HUES64 (cell line): Measurements from ENCODE around the gene DUSP14. TPM values are rescaled to one million over a fixed set of nuclear protein-coding genes. Genes with fewer than 3 reads are reported as not detected.
A peak's percentile ranks its signal among the peaks of the same experiment; 100 is the strongest.
"Not testable (repeated sequence)": the region's sequence is repeated elsewhere in the genome, so short reads cannot be mapped to it uniquely, and the experiment has no call there.

Source experiments
- H3K27ac ChIP-seq: 2 replicates; pipeline ENCODE4 v1.7.0; 2013; ENCODE audit warnings: low read depth, low read length, inconsistent platforms
- H3K27me3 ChIP-seq: 2 replicates; pipeline ENCODE4 v1.6.1; 2013; ENCODE audit warnings: mild to moderate bottlenecking, low read length; ENCODE audit not compliant: insufficient read depth
- H3K36me3 ChIP-seq: 2 replicates; pipeline ENCODE4 v1.6.1; 2013; ENCODE audit warnings: mild to moderate bottlenecking, low read length; ENCODE audit not compliant: insufficient read depth
- H3K4me1 ChIP-seq: 2 replicates; pipeline ENCODE4 v1.6.1; 2013; ENCODE audit warnings: mild to moderate bottlenecking, low read length, moderate library complexity; ENCODE audit not compliant: insufficient read depth
- H3K4me3 ChIP-seq: 2 replicates; pipeline ENCODE4 v1.5.1; 2013; ENCODE audit warnings: mild to moderate bottlenecking, low read length, moderate library complexity
- H3K9ac ChIP-seq: 2 replicates; pipeline ENCODE4 v1.6.1; 2013; ENCODE audit warnings: mild to moderate bottlenecking, low read depth, low read length
- H3K9me3 ChIP-seq: 2 replicates; pipeline ENCODE4 v1.6.1; 2013; ENCODE audit warnings: low read depth, low read length; ENCODE audit not compliant: insufficient read depth
- WGBS: fragments of 150-250, 120-280 bp; methylation state at CpG from one replicate; pipeline ENCODE4 v1.1.7; 2013; ENCODE audit warnings: missing lambda C conversion rate; 5-methylcytosine and 5-hydroxymethylcytosine counted together
- polyA plus RNA-seq, 2 experiments: library from polyadenylated mRNA; stranded (reverse); fragments of 50-300 nt; gene quantifications; one replicate each; pipeline ENCODE4 v1.2.3, GENCODE V29; 2013

Gene DUSP14, protein sequence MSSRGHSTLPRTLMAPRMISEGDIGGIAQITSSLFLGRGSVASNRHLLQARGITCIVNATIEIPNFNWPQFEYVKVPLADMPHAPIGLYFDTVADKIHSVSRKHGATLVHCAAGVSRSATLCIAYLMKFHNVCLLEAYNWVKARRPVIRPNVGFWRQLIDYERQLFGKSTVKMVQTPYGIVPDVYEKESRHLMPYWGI
- polyA plus RNA-seq (2013, experiment 1 of 2): 16.7 TPM
- polyA plus RNA-seq (2013, experiment 2 of 2): 18.6 TPM

DNA sequence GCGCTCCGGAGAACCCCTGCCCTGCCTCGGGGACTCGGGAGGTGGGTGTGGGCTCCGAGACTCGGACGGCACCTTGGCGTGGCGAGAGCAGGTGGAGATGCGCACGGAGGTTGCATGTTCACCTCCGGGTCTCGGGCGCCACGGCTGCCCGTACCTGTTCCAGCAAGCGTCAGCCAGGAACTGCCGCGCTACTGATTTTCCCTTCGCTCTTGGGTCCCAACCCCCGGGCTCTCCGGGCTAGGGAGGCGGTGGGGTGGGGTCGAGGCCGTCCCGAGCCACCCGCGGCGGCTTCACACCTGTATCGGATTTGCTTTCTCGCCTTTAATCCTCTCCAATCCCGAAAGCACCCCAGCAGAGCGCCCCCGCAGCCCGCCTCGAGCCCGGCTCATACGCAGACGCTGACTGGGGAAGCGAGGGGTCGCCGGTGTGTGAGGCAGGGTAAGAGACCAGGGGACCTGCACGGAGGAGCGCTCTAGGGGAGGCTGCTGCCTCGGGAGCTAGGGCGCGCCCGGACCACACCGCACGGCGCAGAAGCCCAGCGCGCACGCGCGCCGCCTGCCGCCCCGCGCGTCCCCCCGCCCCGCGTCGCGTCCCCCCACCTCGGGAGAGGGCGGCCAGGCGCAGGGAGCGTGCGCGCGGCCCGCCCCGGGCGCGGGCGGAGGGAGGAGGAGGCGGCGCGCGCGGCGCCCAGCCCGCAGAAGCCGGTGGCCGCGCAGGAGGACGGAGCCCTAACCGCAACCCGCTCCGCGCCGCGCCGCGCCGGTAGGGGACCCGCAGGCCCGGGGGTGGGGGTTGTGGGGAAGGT, at the start of gene DUSP14:
Gene DUSP14 (plus strand): TSS at position 695 of the 805 bp plus-strand sequence. CDS start 22,382 bp downstream, outside the sequence.
- Histone ChIP-seq H3K4me3 (peak within 1 kb of the TSS; percentile 65), H3K36me3 (no peaks in the 10 kb centered on the region), H3K27ac (peak within 1 kb of the TSS; percentile 72), H3K9ac (peak within 1 kb of the TSS; percentile 67), H3K4me1 (peaks cover 33% of the 10 kb centered on the region), H3K27me3 (peaks cover 6% of the 10 kb centered on the region), H3K9me3 (no peaks in the 10 kb centered on the region)
- WGBS: under 1% methylated on average over 89 of the region's 100 CpGs

DNA sequence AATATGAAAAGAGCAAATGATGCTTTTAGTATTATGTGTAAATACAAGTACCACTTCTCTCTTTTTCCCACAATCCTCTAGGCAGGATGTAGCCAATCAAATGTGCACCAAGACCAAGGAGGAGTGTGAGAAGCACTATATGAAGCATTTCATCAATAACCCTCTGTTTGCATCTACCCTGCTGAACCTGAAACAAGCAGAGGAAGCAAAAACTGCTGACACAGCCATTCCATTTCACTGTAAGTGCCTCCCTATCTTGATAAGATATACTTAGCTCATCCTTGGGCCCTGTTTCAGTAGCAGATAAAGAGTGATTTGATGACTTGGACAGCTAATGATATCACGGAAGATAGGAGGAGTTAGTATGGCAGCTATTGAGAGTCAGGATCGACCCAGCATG, 49.3 kb upstream of the DUSP14 start:
- WGBS: 94% methylated on average over 2 of the region's 2 CpGs
- H3K27me3 ChIP-seq: no peaks in the 10 kb centered on the region
- H3K27ac ChIP-seq: no peak overlapping the region
- no peak overlapping the region for H3K9ac ChIP-seq
- no peak overlapping the region for H3K4me3 ChIP-seq
- no peaks in the 10 kb centered on the region; the same call in 1 of the 2 replicates for H3K4me1 ChIP-seq
- H3K9me3 ChIP-seq: no peaks in the 10 kb centered on the region
- H3K36me3 ChIP-seq: peaks cover 72% of the 10 kb centered on the region

DNA sequence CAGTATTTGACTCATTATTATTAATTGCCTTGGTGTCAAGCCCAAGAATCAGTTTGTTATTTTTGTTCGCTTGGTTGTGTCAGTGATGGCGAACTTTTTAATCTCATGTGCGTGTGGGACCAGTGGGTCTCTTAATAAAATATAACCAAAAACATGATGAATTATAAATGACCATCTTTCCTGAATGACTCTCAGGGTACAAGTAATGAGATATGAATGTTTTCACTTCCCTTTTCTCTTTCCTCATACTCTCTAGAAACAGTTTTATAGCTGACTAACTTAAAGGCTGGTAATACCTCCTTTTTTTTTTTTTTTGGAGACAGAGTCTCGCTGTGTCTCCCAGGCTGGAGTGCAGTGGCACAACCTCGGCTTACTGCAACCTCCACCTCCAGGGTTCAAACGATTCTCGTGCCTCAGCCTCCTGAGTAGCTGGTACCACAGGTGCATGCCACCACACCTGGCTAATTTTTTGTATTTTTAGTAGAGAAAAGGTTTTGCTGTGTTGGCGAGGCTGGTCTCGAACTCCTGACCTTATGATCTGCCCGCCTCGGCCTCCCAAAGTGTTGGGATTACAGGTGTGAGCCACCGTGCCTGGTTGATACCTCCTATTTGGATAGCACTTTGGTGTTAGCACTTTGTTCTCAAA, 48.2 kb upstream of the DUSP14 start:
- not testable (repeated sequence) for H3K9me3 ChIP-seq, H3K4me1 ChIP-seq, H3K4me3 ChIP-seq, H3K27me3 ChIP-seq, H3K27ac ChIP-seq, H3K9ac ChIP-seq
- peaks cover 68% of the 10 kb centered on the region for H3K36me3 ChIP-seq
- WGBS: 95% methylated on average over 9 of the region's 12 CpGs

DNA sequence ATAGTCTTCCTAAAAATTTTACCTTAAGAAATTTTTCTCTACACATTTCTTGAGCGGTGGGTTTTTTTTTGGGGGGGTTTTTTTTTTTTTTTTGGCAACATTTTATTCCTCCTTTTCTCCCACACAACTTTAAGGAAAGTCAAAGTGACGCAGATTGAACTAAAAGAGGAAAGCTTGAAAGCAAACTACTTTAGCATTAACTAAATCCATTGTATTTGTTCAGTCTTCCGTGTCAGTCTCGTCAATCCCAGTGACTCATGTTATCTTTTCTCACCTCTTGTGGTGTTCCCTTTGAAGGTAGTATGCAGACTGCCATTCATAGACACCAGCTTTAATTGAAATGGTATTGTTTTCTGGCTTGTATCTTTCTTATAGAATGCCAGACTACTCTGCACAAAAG, 43.7 kb upstream of the DUSP14 start:
- H3K36me3 ChIP-seq: peaks cover 51% of the 10 kb centered on the region
- no peak overlapping the region for H3K4me3 ChIP-seq
- H3K4me1 ChIP-seq: peaks cover 10% of the 10 kb centered on the region; the same call in 1 of the 2 replicates
- no peaks in the 10 kb centered on the region for H3K27me3 ChIP-seq
- no peak overlapping the region for H3K9ac ChIP-seq
- 86% methylated on average over 3 of the region's 4 CpGs for WGBS
- H3K9me3 ChIP-seq: no peaks in the 10 kb centered on the region
- no peak overlapping the region for H3K27ac ChIP-seq

DNA sequence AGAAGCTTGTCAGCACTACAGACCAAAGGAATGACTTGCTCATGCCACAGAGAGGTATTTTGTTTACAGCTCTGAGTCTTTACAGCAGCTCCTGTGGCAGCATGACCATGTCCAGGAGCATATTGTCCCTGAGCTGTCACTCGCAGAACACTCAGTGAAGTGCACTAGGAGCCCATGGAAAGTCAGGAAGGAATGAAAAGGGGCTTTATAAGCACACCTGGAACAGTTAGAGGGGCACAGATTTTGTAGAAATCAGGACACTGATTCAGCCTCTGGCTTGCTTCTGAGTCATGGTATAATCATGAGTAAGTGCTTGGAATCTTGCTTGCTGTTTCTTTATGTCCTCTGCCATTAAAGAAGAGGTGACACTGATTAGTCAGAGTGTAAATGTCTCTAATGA, 42.0 kb upstream of the DUSP14 start:
- no peak overlapping the region for H3K27ac ChIP-seq
- no peak overlapping the region for H3K9ac ChIP-seq
- no peaks in the 10 kb centered on the region for H3K9me3 ChIP-seq
- WGBS: 93% methylated on average over 1 of the region's 1 CpG
- peaks cover 36% of the 10 kb centered on the region for H3K36me3 ChIP-seq
- H3K4me1 ChIP-seq: peaks cover 10% of the 10 kb centered on the region; the same call in 1 of the 2 replicates
- H3K27me3 ChIP-seq: no peaks in the 10 kb centered on the region
- no peak overlapping the region for H3K4me3 ChIP-seq

DNA sequence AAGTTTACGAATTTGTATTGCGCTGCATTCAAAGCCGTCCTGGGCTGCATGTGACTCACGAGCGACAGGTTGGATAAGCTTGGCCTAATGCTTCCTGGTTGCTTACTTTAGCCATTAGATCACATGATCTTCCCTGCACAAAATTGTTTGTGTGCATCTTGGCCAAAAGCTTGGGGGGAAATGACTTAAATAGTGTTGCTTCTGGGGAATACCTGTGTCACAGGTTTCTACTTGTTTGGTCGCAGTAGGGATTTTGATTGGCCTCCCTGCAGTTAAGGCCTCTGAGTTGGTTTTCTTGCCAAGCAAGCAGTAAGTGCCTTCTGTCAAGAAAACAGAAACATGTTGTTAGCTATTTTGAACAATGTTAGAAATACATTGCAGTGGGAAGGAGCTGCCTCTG, 39.6 kb upstream of the DUSP14 start:
- H3K27ac ChIP-seq: no peak overlapping the region
- no peaks in the 10 kb centered on the region for H3K27me3 ChIP-seq
- H3K4me1 ChIP-seq: peaks cover 16% of the 10 kb centered on the region
- WGBS: 93% methylated on average over 6 of the region's 6 CpGs
- no peak overlapping the region for H3K4me3 ChIP-seq
- no peaks in the 10 kb centered on the region for H3K9me3 ChIP-seq
- H3K9ac ChIP-seq: no peak overlapping the region
- peaks cover 11% of the 10 kb centered on the region; the same call in 1 of the 2 replicates for H3K36me3 ChIP-seq

DNA sequence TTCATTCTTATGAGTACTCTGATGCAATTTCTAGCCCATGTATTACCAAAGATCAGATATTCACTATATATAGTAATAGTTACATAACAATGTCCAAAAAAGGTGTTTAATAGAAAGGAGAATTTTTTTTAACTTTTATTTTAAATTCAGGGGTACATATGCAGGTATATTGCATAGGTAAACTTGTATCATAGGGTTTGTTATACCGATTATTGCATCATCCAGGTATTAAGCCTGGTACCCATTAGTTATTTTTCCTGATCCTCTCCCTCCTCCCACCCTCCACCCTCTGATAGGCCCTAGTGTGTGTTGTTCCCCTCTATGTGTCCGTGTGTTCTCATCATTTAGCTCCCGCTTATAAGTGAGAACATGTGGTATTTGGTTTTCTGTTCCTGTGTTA, 31.9 kb upstream of the DUSP14 start:
- H3K9me3 ChIP-seq, H3K4me1 ChIP-seq, H3K27ac ChIP-seq, H3K4me3 ChIP-seq, H3K36me3 ChIP-seq, H3K9ac ChIP-seq, H3K27me3 ChIP-seq: not testable (repeated sequence)
- 63% methylated on average over 3 of the region's 3 CpGs for WGBS

DNA sequence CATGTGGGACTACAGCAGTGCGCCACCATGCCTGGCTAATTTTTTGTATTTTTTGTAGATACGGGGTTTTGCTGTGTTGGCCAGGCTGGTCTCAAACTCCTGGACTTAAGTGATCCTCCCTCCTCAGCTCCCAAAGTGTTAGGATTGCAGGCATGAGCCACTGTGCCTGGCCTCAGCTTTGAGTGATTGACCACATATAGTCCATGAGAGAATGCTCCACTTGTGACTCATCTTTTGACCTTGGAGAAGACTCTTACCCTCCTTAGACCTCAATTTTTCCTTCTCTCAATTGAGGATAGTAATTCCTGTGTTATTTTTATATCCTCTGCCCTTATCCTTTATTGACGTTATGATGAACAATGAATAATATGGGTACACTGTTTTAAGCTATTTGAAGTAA, 30.9 kb upstream of the DUSP14 start:
- Histone ChIP-seq H3K9ac (no peak overlapping the region), H3K27me3 (no peaks in the 10 kb centered on the region), H3K4me3 (no peak overlapping the region), H3K4me1 (peaks cover 6% of the 10 kb centered on the region; the same call in 1 of the 2 replicates), H3K36me3 (peaks cover 5% of the 10 kb centered on the region; the same call in 1 of the 2 replicates), H3K27ac (no peak overlapping the region), H3K9me3 (no peaks in the 10 kb centered on the region)
- WGBS: 97% methylated on average over 3 of the region's 3 CpGs

DNA sequence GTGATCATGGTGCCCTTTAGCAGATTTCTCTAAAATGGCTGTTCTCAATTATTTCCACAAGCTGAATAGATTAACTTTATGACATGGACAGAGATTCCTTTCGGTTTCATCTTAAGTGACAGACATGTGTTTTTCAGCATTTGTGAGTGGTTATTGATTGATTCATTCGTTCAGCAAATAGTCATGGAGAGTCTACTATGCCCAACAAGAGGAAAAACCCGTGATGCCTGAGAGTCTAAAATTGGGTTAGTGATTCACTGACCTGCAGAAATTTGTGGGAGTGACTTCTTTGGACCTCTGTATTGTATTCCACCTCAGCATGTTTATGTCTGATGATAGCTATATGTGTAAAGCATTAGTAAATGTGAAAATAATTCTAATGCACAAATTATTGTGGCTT, 28.0 kb upstream of the DUSP14 start:
- WGBS: 93% methylated on average over 3 of the region's 3 CpGs
- Histone ChIP-seq H3K9ac (no peak overlapping the region), H3K4me1 (no peaks in the 10 kb centered on the region), H3K36me3 (peaks cover 27% of the 10 kb centered on the region), H3K9me3 (no peaks in the 10 kb centered on the region), H3K27ac (no peak overlapping the region), H3K27me3 (no peaks in the 10 kb centered on the region), H3K4me3 (no peak overlapping the region)

DNA sequence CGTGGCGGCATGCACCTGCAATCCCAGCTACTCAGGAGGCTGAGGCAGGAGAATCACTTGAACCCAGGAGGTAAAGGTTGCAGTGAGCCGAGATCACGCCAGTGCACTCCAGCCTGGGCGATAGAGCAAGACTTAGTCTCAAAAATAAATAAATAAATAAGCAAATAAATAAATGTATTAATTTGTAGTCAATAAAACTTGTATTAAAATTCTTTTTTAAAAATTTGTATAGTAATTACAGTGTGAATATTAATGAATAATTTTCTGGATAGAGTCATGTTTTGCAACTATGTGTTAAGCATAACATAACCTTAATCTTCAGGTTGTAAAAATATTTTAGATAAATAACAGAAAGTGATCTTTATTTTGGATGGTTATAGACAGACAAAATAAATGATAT, 27.2 kb upstream of the DUSP14 start:
- Histone ChIP-seq H3K36me3 (peaks cover 33% of the 10 kb centered on the region), H3K27ac (no peak overlapping the region), H3K9me3 (no peaks in the 10 kb centered on the region), H3K27me3 (no peaks in the 10 kb centered on the region), H3K9ac (no peak overlapping the region), H3K4me3 (no peak overlapping the region), H3K4me1 (no peaks in the 10 kb centered on the region)
- WGBS: 92% methylated on average over 4 of the region's 5 CpGs

DNA sequence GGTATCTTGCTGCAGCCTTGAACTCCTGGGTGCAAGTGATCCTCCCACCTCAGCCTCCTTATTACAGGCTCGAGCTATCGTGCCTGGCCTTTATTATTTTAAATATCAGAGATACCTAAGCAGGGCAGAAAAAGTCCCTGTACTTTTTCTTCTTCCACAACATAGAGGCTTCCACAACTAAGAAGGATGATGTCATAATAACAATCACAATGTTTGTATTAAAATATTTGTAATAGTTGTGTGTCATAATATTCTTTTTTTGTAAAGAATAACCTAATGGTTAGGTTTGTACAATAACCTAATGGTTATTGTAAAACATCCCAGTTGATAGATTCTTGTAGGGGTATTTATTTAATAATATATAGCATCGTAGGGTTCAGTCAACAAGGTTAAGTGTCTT, 26.7 kb upstream of the DUSP14 start:
- H3K9me3 ChIP-seq: no peaks in the 10 kb centered on the region
- H3K9ac ChIP-seq: no peak overlapping the region
- 96% methylated on average over 3 of the region's 3 CpGs for WGBS
- H3K4me3 ChIP-seq: no peak overlapping the region
- peaks cover 38% of the 10 kb centered on the region for H3K36me3 ChIP-seq
- no peaks in the 10 kb centered on the region for H3K4me1 ChIP-seq
- H3K27me3 ChIP-seq: no peaks in the 10 kb centered on the region
- no peak overlapping the region for H3K27ac ChIP-seq
